ENCODE measurements around the gene SLC6A20. TPM values are rescaled to one million over a fixed set of nuclear protein-coding genes. Genes with fewer than 3 reads are reported as not detected.

SLC6A20 gene
- total RNA-seq, 2 experiments from 2014 or later = not detected

GRCh38 chr3:45776611-45777010 is 19.7 kb downstream of the SLC6A20 start:
- H3K27me3 Mint-ChIP-seq = peaks cover 7% of the 10 kb centered on the region
- no peak overlapping the region for H3K4me3 Mint-ChIP-seq
- ChIA-PET CTCF (no interaction called here), POLR2A (no interaction called here)
- H3K4me1 Mint-ChIP-seq = peaks cover 11% of the 10 kb centered on the region
- intact Hi-C loops (cut with DNase I, micrococcal nuclease) = no loop called here
- ATAC-seq = no peak
- H3K9me3 Mint-ChIP-seq (ENCODE audit: low read depth) = no peaks in the 10 kb centered on the region
- H3K27ac Mint-ChIP-seq = no peak overlapping the region
- DNase-seq = no peak
- no peaks in the 10 kb centered on the region for H3K36me3 Mint-ChIP-seq (ENCODE audit: low read depth)

- Mint-ChIP-seq H3K9me3 (ENCODE audit: low read depth) (no peaks in the 10 kb centered on the region), H3K4me3 (no peak overlapping the region), H3K27ac (no peak overlapping the region), H3K27me3 (peaks cover 7% of the 10 kb centered on the region), H3K36me3 (ENCODE audit: low read depth) (no peaks in the 10 kb centered on the region), H3K4me1 (peaks cover 11% of the 10 kb centered on the region)
- no peak for DNase-seq
- ChIA-PET POLR2A (no interaction called here), CTCF (no interaction called here)
- no peak for ATAC-seq
- intact Hi-C loops (cut with DNase I, micrococcal nuclease) = no loop called here
Observed at GRCh38 chr3:45776301-45776595, 20.1 kb downstream of the SLC6A20 start.

GRCh38 chr3:45775571-45776300 is 20.6 kb downstream of the SLC6A20 start:
- ChIA-PET POLR2A (no interaction called here), CTCF (no interaction called here)
- no peak for DNase-seq
- Mint-ChIP-seq H3K36me3 (ENCODE audit: low read depth) (no peaks in the 10 kb centered on the region), H3K4me1 (peaks cover 11% of the 10 kb centered on the region), H3K9me3 (ENCODE audit: low read depth) (no peaks in the 10 kb centered on the region), H3K27me3 (peaks cover 7% of the 10 kb centered on the region), H3K4me3 (no peak overlapping the region), H3K27ac (no peak overlapping the region)
- no peak for ATAC-seq
- intact Hi-C loops (cut with DNase I, micrococcal nuclease) = no loop called here

GRCh38 chr3:45774581-45775521 is 21.5 kb downstream of the SLC6A20 start:
- intact Hi-C loops (cut with DNase I, micrococcal nuclease) = no loop called here
- DNase-seq (no peak), ATAC-seq (no peak)
- Mint-ChIP-seq H3K4me1 (peaks cover 11% of the 10 kb centered on the region), H3K36me3 (ENCODE audit: low read depth) (no peaks in the 10 kb centered on the region), H3K27ac (no peak overlapping the region), H3K9me3 (ENCODE audit: low read depth) (no peaks in the 10 kb centered on the region), H3K27me3 (peaks cover 7% of the 10 kb centered on the region), H3K4me3 (no peak overlapping the region)
- POLR2A ChIA-PET = interaction anchor here (0.7 kb wide), 1 partner anchor 38 kb away, joined by 10 read pairs; no protein-coding TSS in a partner anchor
- CTCF ChIA-PET = interaction anchor here (0.6 to 1.3 kb wide), 4 partner anchors 145 to 305 kb away, joined by 3 to 4 read pairs (median 3); no protein-coding TSS in a partner anchor

GRCh38 chr3:45773714-45774449 is 22.5 kb downstream of the SLC6A20 start:
- ATAC-seq = no peak
- intact Hi-C loops (cut with DNase I, micrococcal nuclease) = no loop called here
- POLR2A ChIA-PET = no interaction called here
- no peaks in the 10 kb centered on the region for H3K9me3 Mint-ChIP-seq (ENCODE audit: low read depth)
- no peak overlapping the region for H3K27ac Mint-ChIP-seq
- H3K4me1 Mint-ChIP-seq = peaks cover 11% of the 10 kb centered on the region
- CTCF ChIA-PET = interaction anchor here (1.0 to 1.3 kb wide), 3 partner anchors 146 to 304 kb away, joined by 3 read pairs; no protein-coding TSS in a partner anchor
- H3K4me3 Mint-ChIP-seq = no peak overlapping the region
- peaks cover 7% of the 10 kb centered on the region for H3K27me3 Mint-ChIP-seq
- no peaks in the 10 kb centered on the region for H3K36me3 Mint-ChIP-seq (ENCODE audit: low read depth)
- no peak for DNase-seq

GRCh38 chr3:45773072-45773471 is 23.3 kb downstream of the SLC6A20 start:
- Mint-ChIP-seq H3K4me3 (no peak overlapping the region), H3K27me3 (peaks cover 12% of the 10 kb centered on the region), H3K4me1 (peaks cover 11% of the 10 kb centered on the region), H3K27ac (no peak overlapping the region), H3K9me3 (ENCODE audit: low read depth) (no peaks in the 10 kb centered on the region), H3K36me3 (ENCODE audit: low read depth) (no peaks in the 10 kb centered on the region)
- DNase-seq (no peak), ATAC-seq (no peak)
- intact Hi-C loops (cut with DNase I, micrococcal nuclease) = no loop called here
- POLR2A ChIA-PET = no interaction called here
- CTCF ChIA-PET = interaction anchor here (1.3 kb wide), 1 partner anchor 305 kb away, joined by 3 read pairs; no protein-coding TSS in a partner anchor

- H3K27me3 Mint-ChIP-seq = peaks cover 12% of the 10 kb centered on the region
- H3K27ac Mint-ChIP-seq = no peak overlapping the region
- no peak overlapping the region for H3K4me3 Mint-ChIP-seq
- DNase-seq (peak; percentile 33), ATAC-seq (peak; percentile 44)
- POLR2A ChIA-PET = no interaction called here
- H3K36me3 Mint-ChIP-seq (ENCODE audit: low read depth) = no peaks in the 10 kb centered on the region
- CTCF ChIA-PET = interaction anchor here (1.2 kb wide), 1 partner anchor 80 kb away, joined by 3 read pairs; no protein-coding TSS in a partner anchor
- H3K4me1 Mint-ChIP-seq = peaks cover 11% of the 10 kb centered on the region
- intact Hi-C loops (cut with DNase I, micrococcal nuclease) = no loop called here
- peaks cover 1% of the 10 kb centered on the region for H3K9me3 Mint-ChIP-seq (ENCODE audit: low read depth)
Observed at GRCh38 chr3:45772341-45773035, 23.8 kb downstream of the SLC6A20 start.

- POLR2A ChIA-PET = no interaction called here
- intact Hi-C loops (cut with DNase I, micrococcal nuclease) = no loop called here
- Mint-ChIP-seq H3K27ac (no peak overlapping the region), H3K27me3 (peaks cover 12% of the 10 kb centered on the region), H3K36me3 (ENCODE audit: low read depth) (no peaks in the 10 kb centered on the region), H3K4me1 (peaks cover 11% of the 10 kb centered on the region), H3K4me3 (no peak overlapping the region), H3K9me3 (ENCODE audit: low read depth) (peaks cover 3% of the 10 kb centered on the region)
- ATAC-seq (no peak), DNase-seq (no peak)
- CTCF ChIA-PET = interaction anchor here (1.0 to 1.2 kb wide), 2 partner anchors 13 to 81 kb away, joined by 3 read pairs; no protein-coding TSS in a partner anchor
Observed at GRCh38 chr3:45771831-45772230, 24.5 kb downstream of the SLC6A20 start.

GRCh38 chr3:45771166-45771775 is 25.1 kb downstream of the SLC6A20 start:
- Mint-ChIP-seq H3K27ac (no peak overlapping the region), H3K4me3 (no peak overlapping the region)
- CTCF ChIA-PET = interaction anchor here (0.6 to 1.2 kb wide), 3 partner anchors 12 to 1425 kb away, joined by 3 read pairs; no protein-coding TSS in a partner anchor

GRCh38 chr3:45765958-45766357 is 30.4 kb downstream of the SLC6A20 start:
- H3K27me3 Mint-ChIP-seq = peaks cover 8% of the 10 kb centered on the region
- DNase-seq = no peak
- H3K36me3 Mint-ChIP-seq (ENCODE audit: low read depth) = no peaks in the 10 kb centered on the region
- H3K27ac Mint-ChIP-seq = no peak overlapping the region
- ChIA-PET CTCF (no interaction called here), POLR2A (no interaction called here)
- no peak overlapping the region for H3K4me3 Mint-ChIP-seq
- ATAC-seq = no peak
- H3K4me1 Mint-ChIP-seq = no peaks in the 10 kb centered on the region
- intact Hi-C loops (cut with DNase I, micrococcal nuclease) = no loop called here
- peaks cover 3% of the 10 kb centered on the region for H3K9me3 Mint-ChIP-seq (ENCODE audit: low read depth)

More at GRCh38 chr3:45771166-45771775, 25.1 kb downstream of the SLC6A20 start:
- Mint-ChIP-seq H3K4me1 (peaks cover 11% of the 10 kb centered on the region), H3K9me3 (ENCODE audit: low read depth) (peaks cover 3% of the 10 kb centered on the region), H3K36me3 (ENCODE audit: low read depth) (no peaks in the 10 kb centered on the region), H3K27me3 (peaks cover 12% of the 10 kb centered on the region)
- intact Hi-C loops (cut with DNase I, micrococcal nuclease) = no loop called here
- ATAC-seq (no peak), DNase-seq (no peak)
- POLR2A ChIA-PET = no interaction called here

Measured in activated CD4-positive, alpha-beta T cell treated with anti-CD3 and anti-CD28 coated beads for 36 hours (primary cell).